GM19455 (cell line): ENCODE results near the gene SUPV3L1.

Source experiments
- ATAC-seq: cut with Tn5 transposase; IDR thresholded peaks from one replicate; pipeline ENCODE4 v1.9.1; 2021; ENCODE audit not compliant: unreplicated experiment

Gene SUPV3L1

GRCh38 chr10:69254877-69255276, 74.8 kb downstream of the SUPV3L1 start:
- no peak for ATAC-seq
